Skeletal muscle satellite cell (primary cell): ENCODE data around the gene TMEM39B.
"Not testable (repeated sequence)": the region's sequence is repeated elsewhere in the genome, so short reads cannot be mapped to it uniquely, and the experiment has no call there.

ENCODE experiments used
- H3K27me3 ChIP-seq: 2 replicates; pipeline ENCODE4 v1.7.0; 2013; ENCODE audit warnings: low read length; ENCODE audit not compliant: control insufficient read depth, insufficient read depth
- H3K36me3 ChIP-seq: 2 replicates; pipeline ENCODE4 v1.7.0; 2013; ENCODE audit warnings: mild to moderate bottlenecking, control low read depth, low read length; ENCODE audit not compliant: insufficient read depth
- H3K4me1 ChIP-seq: 2 replicates; pipeline ENCODE4 v1.7.0; 2013; ENCODE audit warnings: low read length; ENCODE audit not compliant: control insufficient read depth, insufficient read depth
- H3K4me2 ChIP-seq: 2 replicates; pipeline ENCODE4 v1.7.0; 2013; ENCODE audit warnings: mild to moderate bottlenecking, low read length
- H3K4me3 ChIP-seq: 2 replicates; pipeline ENCODE4 v1.7.0; 2013; ENCODE audit warnings: low read length
- H3K9ac ChIP-seq: 2 replicates; pipeline ENCODE4 v1.7.0; 2013; ENCODE audit warnings: mild to moderate bottlenecking, low read depth, low read length, moderate library complexity
- H3K9me3 ChIP-seq: replicated peaks from 2 replicates; pipeline ENCODE4 v1.7.0; 2013; ENCODE audit warnings: mild to moderate bottlenecking, control low read depth, low read length

The TMEM39B gene

GRCh38 chr1:32048440-32048839 is 24.3 kb upstream of the TMEM39B start:
- H3K27me3 ChIP-seq = no peaks in the 10 kb centered on the region
- no peaks in the 10 kb centered on the region for H3K9me3 ChIP-seq
- no peak overlapping the region for H3K9ac ChIP-seq
- H3K36me3 ChIP-seq = peaks cover 66% of the 10 kb centered on the region
- H3K4me2 ChIP-seq = no peak overlapping the region
- H3K4me3 ChIP-seq = no peak overlapping the region
- H3K4me1 ChIP-seq = peaks cover 8% of the 10 kb centered on the region

- H3K27me3 ChIP-seq = no peaks in the 10 kb centered on the region
- H3K4me2 ChIP-seq = no peak overlapping the region
- peaks cover 89% of the 10 kb centered on the region for H3K36me3 ChIP-seq
- H3K9ac ChIP-seq = no peak overlapping the region
- no peaks in the 10 kb centered on the region for H3K9me3 ChIP-seq
- H3K4me3 ChIP-seq = no peak overlapping the region
- H3K4me1 ChIP-seq = peaks cover 8% of the 10 kb centered on the region
Measured at GRCh38 chr1:32051706-32052105, 21.0 kb upstream of the TMEM39B start.

GRCh38 chr1:32052887-32053286 is 19.9 kb upstream of the TMEM39B start:
- Histone ChIP-seq H3K27me3 (no peaks in the 10 kb centered on the region), H3K9me3 (no peaks in the 10 kb centered on the region), H3K9ac (no peak overlapping the region), H3K4me3 (no peak overlapping the region), H3K4me1 (peaks cover 8% of the 10 kb centered on the region), H3K36me3 (peaks cover 84% of the 10 kb centered on the region), H3K4me2 (no peak overlapping the region)

- no peak overlapping the region for H3K9ac ChIP-seq
Measured at GRCh38 chr1:32055416-32055815, 17.3 kb upstream of the TMEM39B start.

DNA sequence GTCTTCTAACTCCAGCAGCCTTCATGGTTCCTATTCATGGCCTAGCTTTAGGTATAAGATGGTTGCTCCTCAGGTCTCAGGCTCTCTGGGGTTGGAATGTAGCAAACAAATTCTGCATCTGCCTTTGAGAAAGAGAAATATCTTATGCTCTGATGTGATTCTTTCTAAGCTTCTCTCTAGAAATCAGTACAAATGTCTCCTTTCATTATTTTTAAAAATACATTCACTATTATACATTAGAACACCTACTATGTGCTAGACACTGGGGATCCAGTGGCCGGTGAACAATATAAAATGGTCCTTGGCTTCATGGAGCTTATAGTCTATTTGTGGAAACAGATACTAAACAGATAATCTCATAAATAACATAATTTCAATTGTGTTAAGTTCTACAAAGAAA is 16.1 kb upstream of the TMEM39B start:
- peaks cover 83% of the 10 kb centered on the region for H3K36me3 ChIP-seq

More at GRCh38 chr1:32055416-32055815, 17.3 kb upstream of the TMEM39B start:
- Histone ChIP-seq H3K4me1 (peaks cover 8% of the 10 kb centered on the region), H3K9me3 (no peaks in the 10 kb centered on the region), H3K4me2 (no peak overlapping the region), H3K4me3 (no peak overlapping the region), H3K36me3 (peaks cover 81% of the 10 kb centered on the region), H3K27me3 (no peaks in the 10 kb centered on the region)

DNA sequence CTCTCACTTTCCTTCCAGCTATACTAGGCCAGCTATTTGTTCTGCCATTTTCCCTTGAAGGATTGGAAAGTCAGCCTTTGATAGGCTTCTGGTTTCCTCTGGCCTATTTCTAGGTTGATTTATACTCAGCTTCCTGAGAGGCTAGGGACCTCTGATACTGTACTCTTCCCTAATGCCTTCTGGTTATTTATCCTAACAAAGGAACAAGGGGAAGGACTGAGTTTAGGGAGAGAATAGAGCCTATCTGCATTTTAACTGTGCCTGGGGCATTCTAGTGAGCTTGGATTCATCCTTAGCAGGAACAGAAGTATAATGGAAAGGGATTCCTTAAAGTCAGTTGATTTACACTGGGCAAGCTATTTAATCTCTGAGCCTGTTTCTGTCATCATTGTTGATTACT is 11.8 kb upstream of the TMEM39B start:
- Histone ChIP-seq H3K9ac (no peak overlapping the region), H3K4me3 (no peak overlapping the region), H3K9me3 (no peaks in the 10 kb centered on the region), H3K27me3 (no peaks in the 10 kb centered on the region), H3K4me1 (peaks cover 17% of the 10 kb centered on the region), H3K36me3 (peaks cover 53% of the 10 kb centered on the region), H3K4me2 (no peak overlapping the region)

More for the DNA sequence above, 16.1 kb upstream of the TMEM39B start:
- no peak overlapping the region for H3K9ac ChIP-seq
- H3K4me3 ChIP-seq = no peak overlapping the region
- H3K27me3 ChIP-seq = no peaks in the 10 kb centered on the region
- H3K4me2 ChIP-seq = no peak overlapping the region
- H3K4me1 ChIP-seq = peaks cover 11% of the 10 kb centered on the region
- no peaks in the 10 kb centered on the region for H3K9me3 ChIP-seq

GRCh38 chr1:32062867-32063230 is 9.9 kb upstream of the TMEM39B start:
- Histone ChIP-seq H3K36me3 (peaks cover 39% of the 10 kb centered on the region), H3K9ac (peak overlapping the region; percentile 60), H3K27me3 (no peaks in the 10 kb centered on the region), H3K4me3 (peak overlapping the region; percentile 48), H3K4me1 (peaks cover 32% of the 10 kb centered on the region), H3K9me3 (no peaks in the 10 kb centered on the region), H3K4me2 (peak overlapping the region; percentile 58)

DNA sequence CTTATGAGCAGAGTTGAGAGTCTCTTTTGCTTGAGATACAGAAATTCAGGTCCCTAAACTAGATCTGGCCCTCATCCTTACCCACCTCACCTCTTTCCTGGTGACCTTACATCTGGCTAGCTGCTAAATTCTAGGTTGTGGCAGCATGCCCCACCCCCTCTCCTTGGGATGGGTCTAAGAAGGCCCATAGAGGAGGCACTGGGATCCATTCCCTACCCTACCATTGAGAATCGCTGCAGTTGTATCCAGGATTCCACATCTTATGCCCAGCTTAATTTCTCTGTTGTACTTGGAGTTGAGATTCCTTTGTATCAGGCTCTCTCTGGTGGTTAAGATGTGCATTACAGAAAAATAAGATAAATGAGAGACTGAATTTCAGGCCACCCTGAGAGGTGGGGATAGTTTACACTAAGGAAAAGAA is 9.5 kb upstream of the TMEM39B start:
- H3K9ac ChIP-seq = peak overlapping the region; percentile 60
- no peaks in the 10 kb centered on the region for H3K9me3 ChIP-seq
- H3K4me3 ChIP-seq = no peak overlapping the region
- H3K27me3 ChIP-seq = no peaks in the 10 kb centered on the region
- peaks cover 34% of the 10 kb centered on the region for H3K36me3 ChIP-seq
- peaks cover 36% of the 10 kb centered on the region for H3K4me1 ChIP-seq
- H3K4me2 ChIP-seq = peak overlapping the region; percentile 58

GRCh38 chr1:32065613-32066488 is 6.9 kb upstream of the TMEM39B start:
- peak overlapping the region; percentile 55 for H3K4me2 ChIP-seq
- not testable (repeated sequence) for H3K27me3 ChIP-seq, H3K4me3 ChIP-seq, H3K9me3 ChIP-seq, H3K9ac ChIP-seq
- H3K4me1 ChIP-seq = peaks cover 47% of the 10 kb centered on the region
- peaks cover 16% of the 10 kb centered on the region for H3K36me3 ChIP-seq

DNA sequence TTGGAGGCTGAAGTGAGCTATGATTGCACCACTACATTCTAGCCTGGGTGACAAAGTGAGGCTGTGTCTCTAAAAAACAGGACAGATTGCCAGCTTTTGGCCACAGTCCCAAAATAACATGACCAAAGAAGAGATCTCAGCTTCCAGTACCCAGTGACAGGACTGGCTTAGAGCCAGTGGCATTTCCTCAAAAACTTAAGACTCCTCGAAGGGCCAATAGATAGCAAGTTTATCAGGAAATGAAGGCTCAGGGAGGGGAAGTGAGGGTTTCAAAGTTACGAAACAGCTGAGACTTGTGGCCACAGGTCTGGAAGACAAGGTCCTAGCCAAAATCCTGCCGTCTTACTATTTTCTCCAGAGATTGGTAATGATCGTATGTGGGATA is 6.3 kb upstream of the TMEM39B start:
- Histone ChIP-seq H3K4me3 (no peak overlapping the region), H3K36me3 (peaks cover 9% of the 10 kb centered on the region), H3K4me2 (peak overlapping the region; percentile 55), H3K27me3 (no peaks in the 10 kb centered on the region), H3K9ac (no peak overlapping the region), H3K4me1 (peaks cover 48% of the 10 kb centered on the region), H3K9me3 (no peaks in the 10 kb centered on the region)

DNA sequence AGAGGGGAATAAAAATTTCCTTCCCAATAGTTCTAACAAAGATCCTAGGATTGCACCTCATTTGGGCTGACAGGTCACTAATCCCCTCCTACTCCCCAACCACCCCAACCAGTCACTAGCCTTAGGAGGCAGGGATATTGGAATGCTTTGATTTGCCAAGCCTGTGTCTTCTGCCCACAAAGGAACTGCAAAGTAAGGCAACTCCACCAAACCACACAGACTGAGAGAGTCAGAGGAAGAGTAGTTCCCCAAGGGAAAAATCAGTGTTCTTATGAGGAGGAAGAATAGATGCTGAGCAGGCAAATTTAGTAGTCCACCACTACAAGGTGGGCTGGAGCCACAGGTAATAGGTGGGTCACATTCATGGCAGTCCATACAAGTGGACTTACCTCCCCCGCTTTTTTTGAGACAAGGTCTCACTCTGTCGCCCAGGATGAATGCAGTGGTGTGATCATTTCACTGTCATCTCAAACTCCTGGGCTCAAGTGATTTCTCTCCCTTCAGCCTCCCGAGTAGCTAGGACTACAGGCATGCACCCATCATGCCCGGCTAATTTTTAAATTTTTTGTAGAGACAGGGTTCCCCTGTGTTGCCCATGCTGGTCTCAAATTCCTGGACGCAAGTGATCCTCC is 3.7 kb upstream of the TMEM39B start:
- Histone ChIP-seq H3K36me3 (peaks cover 2% of the 10 kb centered on the region), H3K9me3 (no peaks in the 10 kb centered on the region), H3K4me3 (no peak overlapping the region), H3K4me1 (peaks cover 49% of the 10 kb centered on the region), H3K9ac (no peak overlapping the region), H3K27me3 (no peaks in the 10 kb centered on the region), H3K4me2 (no peak overlapping the region)
